HepG2 (cell line): ENCODE measurements around the gene CAPZB. TPM values are rescaled to one million over a fixed set of nuclear protein-coding genes. Genes with fewer than 3 reads are reported as not detected.

Experiments used
- AGO1 ChIP-seq: fragments of 200-400 bp; formaldehyde crosslinking; IDR thresholded peaks from 2 replicates; pipeline ENCODE4 v1.6.1; 2017; ENCODE audit warnings: mild to moderate bottlenecking, low read depth, low read length, moderate library complexity; ENCODE audit not compliant: poor library complexity, severe bottlenecking
- ATF7 ChIP-seq, 2 experiments: fragments of 450-650 bp in 1 of 2; sonication (generic) in 1 of 2; formaldehyde crosslinking in 1 of 2; IDR thresholded peaks; 2 replicates each; pipeline versions ENCODE4 v1.4.0 to v1.6.1; 2016 to 2020; ENCODE audit warnings: antibody characterized with exemption in 1 of 2, mild to moderate bottlenecking in 1 of 2, missing genetic modification reagents in 1 of 2
- CEBPB ChIP-seq: IDR thresholded peaks from 2 replicates; pipeline ENCODE4 v1.6.1; 2011; ENCODE audit warnings: low read depth, low read length, improper control_type of control experiment, borderline replicate concordance
- CENPT ChIP-seq: sonication (generic); formaldehyde crosslinking; IDR thresholded peaks from 2 replicates; pipeline ENCODE4 v1.8.0; 2022; ENCODE audit warnings: low read depth, mild to moderate bottlenecking, moderate library complexity, missing genetic modification reagents
- GABPA ChIP-seq, 2 experiments: IDR thresholded peaks; 2 replicates each; pipeline ENCODE4 v1.6.1; 2011 to 2016; ENCODE audit warnings: low read depth in 2 of 2, low read length in 1 of 2, missing biosample characterization in 1 of 2, missing genetic modification characterization in 1 of 2
- GTF3A ChIP-seq: sonication (generic); formaldehyde crosslinking; conservative IDR thresholded peaks from 2 replicates; pipeline ENCODE4 v1.4.0; 2020; ENCODE audit warnings: mild to moderate bottlenecking, missing genetic modification reagents
- HMG20A ChIP-seq: IDR thresholded peaks from 2 replicates; pipeline ENCODE4 v1.6.1; 2016; ENCODE audit warnings: borderline replicate concordance
- HNRNPK ChIP-seq: fragments of 200-400 bp; formaldehyde crosslinking; IDR thresholded peaks from 2 replicates; pipeline ENCODE4 v1.6.1; 2018; ENCODE audit warnings: low read length, low read depth, moderate library complexity, mild to moderate bottlenecking; ENCODE audit not compliant: poor library complexity, severe bottlenecking
- HNRNPL ChIP-seq: fragments of 200-400 bp; formaldehyde crosslinking; IDR thresholded peaks from 2 replicates; pipeline ENCODE4 v1.6.1; 2017; ENCODE audit warnings: mild to moderate bottlenecking, low read depth, low read length
- MTF2 ChIP-seq: sonication (generic); formaldehyde crosslinking; IDR thresholded peaks from 2 replicates; pipeline ENCODE4 v1.5.0; 2020; ENCODE audit warnings: missing genetic modification reagents, borderline replicate concordance
- MYC ChIP-seq: sonication (generic); formaldehyde crosslinking; IDR thresholded peaks from 2 replicates; pipeline ENCODE4 v1.9.0; 2021; ENCODE audit warnings: missing genetic modification reagents, borderline replicate concordance
- NR2F2 ChIP-seq: IDR thresholded peaks from 2 replicates; pipeline ENCODE4 v1.6.1; 2012; ENCODE audit warnings: low read depth, inconsistent platforms, borderline replicate concordance
- PAWR ChIP-seq: sonication (generic); formaldehyde crosslinking; IDR thresholded peaks from 2 replicates; pipeline ENCODE4 v1.4.0; 2020; ENCODE audit warnings: missing genetic modification reagents, mild to moderate bottlenecking, borderline replicate concordance
- RAD21 ChIP-seq: fragments of 450-650 bp; formaldehyde crosslinking; IDR thresholded peaks from 2 replicates; pipeline ENCODE4 v1.5.0; 2020; ENCODE audit warnings: mild to moderate bottlenecking
- REXO4 ChIP-seq: sonication (generic); formaldehyde crosslinking; IDR thresholded peaks from 2 replicates; pipeline ENCODE4 v1.8.0; 2022; ENCODE audit warnings: missing genetic modification reagents, mild to moderate bottlenecking, borderline replicate concordance
- SIN3A ChIP-seq: IDR thresholded peaks from 2 replicates; pipeline ENCODE4 v1.6.1; 2011; ENCODE audit warnings: low read depth, mild to moderate bottlenecking, control low read depth, low read length, borderline replicate concordance
- TBP ChIP-seq: sonication (generic); formaldehyde crosslinking; IDR thresholded peaks from 2 replicates; pipeline ENCODE4 v1.5.0; 2020; ENCODE audit warnings: missing genetic modification reagents
- ZNF33B ChIP-seq: sonication (generic); formaldehyde crosslinking; IDR thresholded peaks from 2 replicates; pipeline ENCODE4 v1.5.1; 2020; ENCODE audit warnings: mild to moderate bottlenecking, missing genetic modification reagents
- ZNF639 ChIP-seq: conservative IDR thresholded peaks from 2 replicates; pipeline ENCODE4 v1.6.1; 2018; ENCODE audit warnings: missing genetic modification reagents
- ZNF773 ChIP-seq: sonication (generic); formaldehyde crosslinking; IDR thresholded peaks from 2 replicates; pipeline ENCODE4 v1.4.0; 2020; ENCODE audit warnings: missing genetic modification reagents, borderline replicate concordance
- ZNF776 ChIP-seq: sonication (generic); formaldehyde crosslinking; IDR thresholded peaks from 2 replicates; pipeline ENCODE4 v1.4.0; 2020; ENCODE audit warnings: mild to moderate bottlenecking, missing genetic modification reagents
- ZNF879 ChIP-seq: sonication (generic); formaldehyde crosslinking; IDR thresholded peaks from 2 replicates; pipeline ENCODE4 v1.8.1; 2023; ENCODE audit warnings: missing genetic modification reagents
- ZSCAN30 ChIP-seq: sonication (generic); formaldehyde crosslinking; IDR thresholded peaks from 2 replicates; pipeline ENCODE4 v1.5.0; 2020; ENCODE audit warnings: mild to moderate bottlenecking, missing genetic modification reagents
- polyA plus RNA-seq, 8 experiments: library from polyadenylated mRNA; depleted of rRNA in 3 of 8; stranded (reverse) in 7 of 8; unstranded in 1 of 8; fragments of >200 nt; fragmentation: Illumina TruSeq in 4 of 8; extraction: Trizol in 4 of 8; gene quantifications; 2 replicates each; pipeline versions ENCODE4 v1.2.1 to v1.2.3, GENCODE V29; 2011 to 2016; ENCODE audit warnings: low read depth in 4 of 8, missing spikeins in 1 of 8, mixed read lengths in 1 of 8; ENCODE audit not compliant: insufficient read depth in 1 of 8
- total RNA-seq, 5 experiments: library from RNA; depleted of rRNA; stranded (reverse); fragments of >200 nt; fragmentation: Illumina TruSeq; extraction: Trizol; gene quantifications; 2 replicates each; pipeline ENCODE4 v1.2.3, GENCODE V29; 2016; ENCODE audit warnings: low read depth in 1 of 5
- TF ChIP-seq, protein P1 (sequence below): sonication (generic); formaldehyde crosslinking; IDR thresholded peaks from 2 replicates; pipeline ENCODE4 v1.5.1; 2020; ENCODE audit warnings: mild to moderate bottlenecking, moderate library complexity, missing genetic modification reagents
- TF ChIP-seq, protein P2 (sequence below): sonication (generic); formaldehyde crosslinking; IDR thresholded peaks from 2 replicates; pipeline ENCODE4 v1.4.0; 2020; ENCODE audit warnings: mild to moderate bottlenecking, missing genetic modification reagents
- TF ChIP-seq, protein P3 (sequence below): sonication (generic); formaldehyde crosslinking; IDR thresholded peaks from 2 replicates; pipeline ENCODE4 v1.4.0; 2020; ENCODE audit warnings: missing genetic modification reagents

Gene CAPZB
- total and polyA plus RNA-seq, 2 of the 13 experiments (the other 11 are each of a cell fraction or from before 2014, with no cell fraction given): 58.9 to 76.9 TPM

- TF ChIP-seq REXO4 (CRISPR knock-in tag) (no peak), ZNF773 (no peak), NR2F2 (no peak), SIN3A (no peak), CEBPB (peak; percentile 82; the same call in 1 of the 2 replicates), HMG20A (CRISPR knock-in tag) (peak; percentile 51; the same call in 1 of the 2 replicates), ZNF639 (CRISPR knock-in tag) (no peak), ZNF879 (no peak), GTF3A (CRISPR knock-in tag) (no peak), CENPT (no peak), AGO1 (no peak), RAD21 (CRISPR knock-in tag) (no peak), TBP (CRISPR knock-in tag) (no peak), ZNF33B (no peak), MTF2 (CRISPR knock-in tag) (no peak), GABPA (IDR thresholded peaks at IDR 0.05; ENCODE audit: low read depth, low read length) (no peak), GABPA (CRISPR knock-in tag; IDR thresholded peaks at IDR 0.05; ENCODE audit: low read depth) (no peak), ZSCAN30 (CRISPR knock-in tag) (no peak), PAWR (CRISPR knock-in tag) (no peak), MYC (CRISPR knock-in tag) (no peak), HNRNPK (no peak), ZNF776 (no peak), HNRNPL (no peak), ATF7 (IDR thresholded peaks at IDR 0.05) (no peak), ATF7 (CRISPR knock-in tag; IDR thresholded peaks at IDR 0.05) (no peak)
- TF ChIP-seq, protein P1, sequence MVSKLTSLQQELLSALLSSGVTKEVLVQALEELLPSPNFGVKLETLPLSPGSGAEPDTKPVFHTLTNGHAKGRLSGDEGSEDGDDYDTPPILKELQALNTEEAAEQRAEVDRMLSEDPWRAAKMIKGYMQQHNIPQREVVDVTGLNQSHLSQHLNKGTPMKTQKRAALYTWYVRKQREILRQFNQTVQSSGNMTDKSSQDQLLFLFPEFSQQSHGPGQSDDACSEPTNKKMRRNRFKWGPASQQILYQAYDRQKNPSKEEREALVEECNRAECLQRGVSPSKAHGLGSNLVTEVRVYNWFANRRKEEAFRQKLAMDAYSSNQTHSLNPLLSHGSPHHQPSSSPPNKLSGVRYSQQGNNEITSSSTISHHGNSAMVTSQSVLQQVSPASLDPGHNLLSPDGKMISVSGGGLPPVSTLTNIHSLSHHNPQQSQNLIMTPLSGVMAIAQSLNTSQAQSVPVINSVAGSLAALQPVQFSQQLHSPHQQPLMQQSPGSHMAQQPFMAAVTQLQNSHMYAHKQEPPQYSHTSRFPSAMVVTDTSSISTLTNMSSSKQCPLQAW: no peak
- TF ChIP-seq, protein P2, sequence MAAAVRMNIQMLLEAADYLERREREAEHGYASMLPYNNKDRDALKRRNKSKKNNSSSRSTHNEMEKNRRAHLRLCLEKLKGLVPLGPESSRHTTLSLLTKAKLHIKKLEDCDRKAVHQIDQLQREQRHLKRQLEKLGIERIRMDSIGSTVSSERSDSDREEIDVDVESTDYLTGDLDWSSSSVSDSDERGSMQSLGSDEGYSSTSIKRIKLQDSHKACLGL (CRISPR knock-in tag): no peak
- TF ChIP-seq, protein P3, sequence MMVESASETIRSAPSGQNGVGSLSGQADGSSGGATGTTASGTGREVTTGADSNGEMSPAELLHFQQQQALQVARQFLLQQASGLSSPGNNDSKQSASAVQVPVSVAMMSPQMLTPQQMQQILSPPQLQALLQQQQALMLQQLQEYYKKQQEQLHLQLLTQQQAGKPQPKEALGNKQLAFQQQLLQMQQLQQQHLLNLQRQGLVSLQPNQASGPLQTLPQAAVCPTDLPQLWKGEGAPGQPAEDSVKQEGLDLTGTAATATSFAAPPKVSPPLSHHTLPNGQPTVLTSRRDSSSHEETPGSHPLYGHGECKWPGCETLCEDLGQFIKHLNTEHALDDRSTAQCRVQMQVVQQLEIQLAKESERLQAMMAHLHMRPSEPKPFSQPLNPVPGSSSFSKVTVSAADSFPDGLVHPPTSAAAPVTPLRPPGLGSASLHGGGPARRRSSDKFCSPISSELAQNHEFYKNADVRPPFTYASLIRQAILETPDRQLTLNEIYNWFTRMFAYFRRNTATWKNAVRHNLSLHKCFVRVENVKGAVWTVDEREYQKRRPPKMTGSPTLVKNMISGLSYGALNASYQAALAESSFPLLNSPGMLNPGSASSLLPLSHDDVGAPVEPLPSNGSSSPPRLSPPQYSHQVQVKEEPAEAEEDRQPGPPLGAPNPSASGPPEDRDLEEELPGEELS: peak; percentile 61; the same call in 1 of the 2 replicates
Measured at GRCh38 chr1:19425646-19426239, 59.6 kb downstream of the CAPZB start (continued).
